ENCODE data around the gene GOLGA8S.

GRCh38 chr15:23372284-23372683 is 17.7 kb downstream of the GOLGA8S start:
- TF ChIP-seq, protein P1, sequence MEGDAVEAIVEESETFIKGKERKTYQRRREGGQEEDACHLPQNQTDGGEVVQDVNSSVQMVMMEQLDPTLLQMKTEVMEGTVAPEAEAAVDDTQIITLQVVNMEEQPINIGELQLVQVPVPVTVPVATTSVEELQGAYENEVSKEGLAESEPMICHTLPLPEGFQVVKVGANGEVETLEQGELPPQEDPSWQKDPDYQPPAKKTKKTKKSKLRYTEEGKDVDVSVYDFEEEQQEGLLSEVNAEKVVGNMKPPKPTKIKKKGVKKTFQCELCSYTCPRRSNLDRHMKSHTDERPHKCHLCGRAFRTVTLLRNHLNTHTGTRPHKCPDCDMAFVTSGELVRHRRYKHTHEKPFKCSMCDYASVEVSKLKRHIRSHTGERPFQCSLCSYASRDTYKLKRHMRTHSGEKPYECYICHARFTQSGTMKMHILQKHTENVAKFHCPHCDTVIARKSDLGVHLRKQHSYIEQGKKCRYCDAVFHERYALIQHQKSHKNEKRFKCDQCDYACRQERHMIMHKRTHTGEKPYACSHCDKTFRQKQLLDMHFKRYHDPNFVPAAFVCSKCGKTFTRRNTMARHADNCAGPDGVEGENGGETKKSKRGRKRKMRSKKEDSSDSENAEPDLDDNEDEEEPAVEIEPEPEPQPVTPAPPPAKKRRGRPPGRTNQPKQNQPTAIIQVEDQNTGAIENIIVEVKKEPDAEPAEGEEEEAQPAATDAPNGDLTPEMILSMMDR (IDR thresholded peaks at IDR 0.05; ENCODE audit: low read depth, low read length, poor library complexity, severe bottlenecking), result no peak
- TF ChIP-seq EZH2phosphoT487 (IDR thresholded peaks at IDR 0.05; ENCODE audit: borderline replicate concordance, low read length), result no peak
